HG03575 (cell line): Measurements from ENCODE around the gene UBE2H.
"Not testable (repeated sequence)": the region's sequence is repeated elsewhere in the genome, so short reads cannot be mapped to it uniquely, and the experiment has no call there.

Experiments used
- ATAC-seq: cut with Tn5 transposase; IDR thresholded peaks from one replicate; pipeline ENCODE4 v1.9.1; 2021; ENCODE audit not compliant: unreplicated experiment, insufficient number of reproducible peaks, low FRiP score; ENCODE audit errors: extremely low read depth

UBE2H gene

DNA sequence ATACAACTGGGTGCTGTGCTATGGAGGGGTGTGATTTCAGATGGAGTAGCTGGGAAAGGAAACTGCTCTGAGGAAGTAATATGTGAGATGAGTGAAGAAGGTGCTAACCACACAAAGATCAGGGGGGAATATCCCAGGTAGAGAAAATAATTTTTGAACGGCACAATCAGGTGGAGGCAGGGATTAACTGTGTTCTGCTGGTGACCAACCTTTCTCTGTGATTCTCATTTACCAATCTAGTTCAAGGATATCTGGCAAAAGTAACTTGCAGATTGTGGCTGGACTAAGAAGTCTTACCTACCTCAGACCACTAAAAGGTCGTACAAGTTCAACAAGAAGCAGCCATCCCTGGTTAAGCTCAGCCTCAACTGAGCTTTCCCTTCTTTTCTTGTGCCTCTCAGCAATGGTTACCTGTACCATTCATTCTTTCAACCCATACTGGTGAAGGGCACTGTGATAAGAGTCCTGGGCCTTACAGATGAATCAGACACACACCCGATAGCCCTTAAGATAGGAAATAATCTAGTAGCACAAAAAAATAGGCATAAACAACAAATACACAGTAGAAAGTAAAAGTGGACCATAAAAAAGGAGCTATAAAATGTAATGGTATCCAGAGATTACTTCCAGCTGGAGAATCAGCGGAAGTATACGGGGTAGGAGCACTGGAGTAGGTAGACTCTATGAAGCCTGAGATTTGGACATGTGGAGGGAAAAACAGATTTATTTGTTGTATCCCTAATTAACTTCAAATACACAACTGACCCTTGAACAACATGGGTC is 96.6 kb downstream of the UBE2H start:
- ATAC-seq: no peak

DNA sequence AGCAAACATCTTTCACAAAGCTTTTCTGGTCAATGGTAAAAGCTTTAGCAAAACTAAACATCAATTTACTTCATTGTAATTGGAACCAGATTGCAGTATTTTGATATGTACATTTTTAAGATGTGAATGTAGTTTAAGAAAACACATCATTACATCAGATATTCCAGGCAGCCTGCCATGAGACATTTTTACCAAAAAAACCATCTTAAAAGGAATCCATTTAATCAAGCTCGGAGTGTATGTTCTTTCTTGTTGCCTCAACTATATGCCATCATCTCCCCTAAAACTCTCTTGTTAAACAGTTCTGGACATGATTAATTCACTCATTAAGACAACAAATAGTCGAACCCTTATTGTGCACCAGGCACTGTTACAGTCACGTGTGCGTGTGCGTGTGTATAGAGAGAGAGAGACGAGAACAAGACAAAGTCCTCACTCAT is 97.5 kb downstream of the UBE2H start:
- no peak for ATAC-seq

DNA sequence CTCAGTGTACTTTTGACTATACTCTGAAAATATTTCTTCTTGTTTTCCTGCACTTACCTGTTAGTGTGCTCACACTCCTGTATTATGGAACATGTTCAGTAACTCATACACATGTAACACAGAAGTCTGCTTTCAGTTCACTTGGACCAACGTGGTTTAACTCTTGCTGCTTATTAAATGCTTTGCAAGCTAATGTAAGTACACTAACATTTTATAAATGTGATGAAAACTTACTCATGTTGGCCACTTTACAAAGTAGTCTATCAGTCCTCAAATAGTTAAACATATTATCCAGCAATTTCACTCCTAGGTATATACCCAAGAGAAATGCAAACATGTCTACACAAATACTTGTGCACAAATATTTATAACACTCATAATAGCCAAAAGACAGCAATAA is 98.4 kb downstream of the UBE2H start:
- ATAC-seq: no peak

DNA sequence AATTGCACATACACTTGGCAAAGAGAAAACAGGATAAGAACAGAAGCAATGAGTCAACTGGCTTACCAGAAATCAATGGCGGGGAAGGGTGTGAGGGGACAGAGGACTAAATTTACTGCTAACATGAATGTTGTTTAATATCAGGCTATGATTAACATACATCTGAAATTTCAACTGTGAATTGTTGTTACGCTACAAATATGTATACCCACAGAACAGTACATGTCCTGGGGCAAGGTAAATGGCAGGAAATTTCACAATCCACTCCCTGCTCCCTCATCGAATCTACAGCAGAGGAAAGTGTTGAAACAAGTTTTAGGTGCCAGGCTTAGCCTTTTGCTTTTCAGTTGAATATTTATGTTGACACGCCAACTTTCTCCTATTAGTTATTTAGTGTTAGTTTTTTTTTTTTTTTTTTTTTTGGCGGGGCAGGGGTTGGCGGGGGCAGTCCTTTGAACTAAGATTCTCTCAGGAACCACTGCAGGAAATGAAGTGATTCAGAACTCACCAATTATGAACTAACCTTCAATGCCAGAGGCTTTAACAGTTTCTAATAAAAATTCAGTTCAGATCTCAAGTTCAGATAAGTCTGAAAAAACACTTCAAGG is 99.0 kb downstream of the UBE2H start:
- no peak for ATAC-seq

DNA sequence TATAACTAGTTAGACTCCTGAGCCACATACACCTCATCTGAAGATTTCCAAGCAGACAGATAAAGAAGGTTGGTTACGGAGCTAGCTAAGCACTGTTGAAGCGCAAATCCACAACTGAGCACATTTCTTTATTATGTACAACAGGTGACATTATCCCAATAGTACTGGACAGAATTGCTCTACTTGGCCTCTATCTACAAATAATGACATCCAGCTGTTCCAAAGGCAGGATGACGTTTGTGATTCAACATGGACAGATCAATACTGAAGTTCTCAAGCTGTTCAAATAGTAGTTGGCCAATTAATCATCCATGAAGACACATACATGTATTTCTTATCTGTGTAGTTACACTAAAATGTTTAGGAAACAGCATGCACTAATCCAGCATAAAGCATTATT is 101.0 kb downstream of the UBE2H start:
- no peak for ATAC-seq

DNA sequence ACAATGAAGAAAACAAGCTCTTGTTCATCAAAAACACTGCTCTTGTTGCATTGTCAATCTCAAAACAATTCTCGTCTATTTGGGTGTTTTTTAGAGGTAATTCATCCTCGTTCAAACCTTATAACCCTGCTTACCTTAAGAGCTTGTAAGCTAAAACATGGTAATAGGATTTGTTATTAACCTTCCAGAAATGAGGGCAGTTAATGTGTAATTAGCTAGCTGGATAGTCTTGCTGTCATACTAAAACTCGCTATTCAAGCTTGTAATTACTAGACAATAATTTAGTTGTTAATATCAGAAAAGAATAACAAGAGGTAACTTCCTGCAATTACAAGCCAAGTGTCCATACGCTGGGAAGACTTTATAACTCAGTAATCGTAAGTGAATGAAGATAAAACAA is 101.6 kb downstream of the UBE2H start:
- no peak for ATAC-seq

DNA sequence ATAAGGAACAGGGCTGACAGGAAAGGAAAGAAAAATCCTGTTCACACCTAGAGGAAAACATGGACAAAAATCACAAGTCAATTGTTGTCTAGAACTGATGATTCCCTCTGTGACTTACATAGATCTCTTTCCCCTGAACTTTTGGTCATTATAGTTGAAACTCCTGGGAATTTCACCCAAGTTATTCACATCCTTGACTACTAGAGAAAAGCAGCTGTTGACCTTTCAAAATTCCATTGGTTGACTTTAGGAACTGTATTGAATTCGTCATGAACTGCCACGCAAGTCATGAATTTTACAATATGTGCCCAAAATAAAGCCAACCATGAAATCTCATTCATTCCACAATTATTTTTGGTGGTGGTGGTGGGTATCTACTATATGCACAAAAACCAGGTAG is 104.3 kb downstream of the UBE2H start:
- ATAC-seq: no peak

DNA sequence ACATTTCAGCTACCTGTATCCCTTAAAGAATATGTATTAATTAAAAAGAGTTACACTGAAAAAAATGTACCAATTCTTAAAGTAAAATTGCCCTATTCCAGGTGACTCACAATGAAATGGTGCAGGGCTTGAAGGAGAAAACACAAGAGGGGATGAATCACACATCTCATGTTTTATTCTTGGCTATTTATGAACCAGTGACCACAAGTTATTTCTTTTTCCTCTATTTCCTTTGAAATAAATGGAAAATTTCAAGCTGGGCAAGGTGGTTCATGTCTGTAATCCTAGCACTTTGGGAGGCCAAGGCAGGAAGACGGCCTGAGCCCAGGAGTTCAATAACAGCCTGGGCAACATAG is 106.8 kb downstream of the UBE2H start:
- no peak for ATAC-seq

DNA sequence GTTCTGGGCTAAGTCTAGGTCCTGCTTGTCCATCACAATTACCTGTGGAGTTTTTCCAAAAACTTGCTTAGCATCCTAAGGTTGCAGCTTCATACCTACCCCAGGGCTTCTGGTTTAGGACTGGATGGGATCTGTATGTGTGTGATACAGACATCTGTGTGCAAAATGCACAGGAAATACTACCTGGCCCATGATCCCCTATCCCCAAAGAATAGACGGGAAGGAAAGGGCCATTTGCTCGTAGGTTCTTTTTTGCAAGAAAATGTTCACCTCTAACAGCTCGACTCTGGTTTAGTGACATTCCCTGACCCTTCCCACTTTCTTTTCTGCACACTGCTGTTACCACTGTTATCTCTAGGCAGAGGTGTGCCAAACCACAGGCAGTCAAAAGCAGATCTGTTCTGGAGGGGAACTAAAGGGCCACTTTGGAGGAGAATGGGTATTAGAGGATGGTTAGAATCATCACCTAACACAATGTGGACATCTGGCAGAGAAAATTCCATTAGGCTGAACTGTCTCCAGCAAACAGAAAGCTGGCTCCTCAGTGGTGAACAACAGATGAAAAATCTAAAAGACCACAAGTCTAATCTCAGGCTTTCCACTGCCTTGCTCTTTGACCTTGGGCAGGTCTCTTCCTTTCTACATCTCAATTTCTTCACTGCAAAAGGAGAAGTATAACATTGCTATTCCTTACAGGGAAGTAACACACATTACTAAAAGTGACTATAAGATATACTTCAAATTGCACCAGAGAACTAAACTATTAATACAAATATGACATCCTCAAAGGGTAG is 107.4 kb downstream of the UBE2H start:
- ATAC-seq: no peak

DNA sequence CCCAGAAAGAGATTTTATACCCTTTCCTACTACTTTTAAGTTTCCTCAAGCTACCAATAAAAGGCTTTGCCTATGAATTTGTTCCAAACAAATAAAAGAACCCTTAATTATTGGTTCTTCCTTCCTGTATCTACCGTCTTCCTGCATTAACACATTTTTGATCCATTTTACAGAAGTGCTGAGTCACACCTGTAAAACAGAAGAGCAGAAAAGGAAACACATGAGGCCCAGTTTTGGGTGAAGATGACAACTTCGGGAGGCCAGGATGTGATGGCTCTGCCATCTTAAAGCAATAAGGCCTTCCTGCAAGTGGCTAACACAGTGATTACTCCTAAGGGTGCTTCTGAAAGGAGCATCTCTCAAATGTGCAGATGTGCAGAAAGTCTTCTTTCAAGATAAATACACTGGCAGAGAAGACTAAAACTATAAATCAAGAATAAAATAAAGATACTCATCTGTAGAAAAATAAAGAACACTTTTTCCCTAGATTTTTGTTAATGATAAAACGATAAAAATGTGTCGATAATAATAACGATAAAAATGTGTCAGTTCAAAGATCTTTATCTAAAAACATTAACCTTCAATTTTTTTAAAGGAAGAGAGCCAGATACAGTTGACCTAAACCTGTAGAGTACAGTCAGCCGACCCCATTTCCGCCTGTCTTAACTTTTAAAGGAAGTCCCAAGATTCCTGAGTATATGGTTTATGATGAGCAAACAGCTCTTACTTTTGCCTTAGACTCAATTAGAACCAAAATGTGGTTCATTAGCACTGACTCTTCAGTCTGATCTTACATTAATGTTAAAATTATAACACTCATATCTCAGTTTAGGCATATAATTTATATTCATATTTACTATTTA is 108.6 kb downstream of the UBE2H start:
- no peak for ATAC-seq

DNA sequence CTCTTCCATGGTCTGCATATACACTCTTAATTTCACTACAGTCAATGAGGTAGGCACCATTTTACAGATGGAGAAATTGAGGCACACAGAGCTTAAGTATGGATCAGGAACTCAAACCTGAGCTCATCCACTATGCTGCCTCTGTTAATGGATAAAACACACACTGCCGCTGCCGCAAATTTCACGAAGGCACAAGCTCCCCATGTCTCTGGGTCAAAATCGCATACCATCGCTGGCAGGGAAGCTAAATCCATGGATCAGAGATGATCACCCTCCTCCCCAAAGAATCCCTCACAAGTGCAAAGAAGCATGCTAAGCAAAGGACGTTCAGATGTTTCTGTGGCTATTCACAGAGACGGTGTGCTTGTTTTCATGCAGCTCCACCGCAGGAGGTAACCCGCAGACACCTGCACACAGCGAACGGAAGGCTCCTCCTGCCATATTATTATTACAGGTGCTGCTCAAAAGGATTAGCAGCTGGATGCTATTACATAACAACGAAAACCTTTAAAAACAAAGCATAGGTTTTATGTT is 109.3 kb downstream of the UBE2H start:
- no peak for ATAC-seq

DNA sequence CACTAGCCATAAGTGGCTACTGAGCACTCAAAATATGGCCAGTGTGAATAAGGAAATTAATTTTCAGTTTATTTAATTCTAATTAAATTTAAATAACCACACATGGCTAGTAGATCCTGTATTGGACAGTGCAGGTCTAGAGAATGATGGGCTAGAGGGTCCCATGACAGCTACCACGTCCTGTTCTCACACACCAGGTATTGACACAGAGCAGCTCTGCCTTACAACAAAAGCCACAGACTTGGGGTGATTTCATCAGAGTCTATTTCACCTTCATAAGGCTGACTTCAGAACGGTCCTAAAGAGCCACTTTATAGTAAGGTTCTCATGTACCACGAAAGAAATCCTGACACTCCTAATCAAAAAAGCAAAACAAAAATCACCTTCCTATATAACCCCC is 111.3 kb downstream of the UBE2H start:
- no peak for ATAC-seq

DNA sequence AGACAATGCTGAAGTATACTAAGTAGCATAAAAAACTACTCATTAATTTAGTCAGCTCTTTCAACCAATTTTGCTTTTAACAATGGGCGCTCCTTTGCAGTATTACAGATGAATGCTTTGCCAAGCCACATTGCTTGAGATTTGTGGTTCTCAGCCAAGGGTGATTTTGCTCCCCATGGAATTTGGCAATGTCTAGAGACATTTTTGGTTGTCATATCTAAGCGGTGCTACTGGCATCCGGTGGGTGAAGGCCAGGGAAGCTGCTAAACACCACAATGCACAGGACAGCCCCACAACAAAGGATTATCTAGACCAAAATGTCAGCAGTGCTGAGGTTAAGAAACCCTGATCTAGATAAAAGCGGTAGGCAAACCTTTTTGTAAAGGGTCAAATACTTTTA is 112.0 kb downstream of the UBE2H start:
- no peak for ATAC-seq

DNA sequence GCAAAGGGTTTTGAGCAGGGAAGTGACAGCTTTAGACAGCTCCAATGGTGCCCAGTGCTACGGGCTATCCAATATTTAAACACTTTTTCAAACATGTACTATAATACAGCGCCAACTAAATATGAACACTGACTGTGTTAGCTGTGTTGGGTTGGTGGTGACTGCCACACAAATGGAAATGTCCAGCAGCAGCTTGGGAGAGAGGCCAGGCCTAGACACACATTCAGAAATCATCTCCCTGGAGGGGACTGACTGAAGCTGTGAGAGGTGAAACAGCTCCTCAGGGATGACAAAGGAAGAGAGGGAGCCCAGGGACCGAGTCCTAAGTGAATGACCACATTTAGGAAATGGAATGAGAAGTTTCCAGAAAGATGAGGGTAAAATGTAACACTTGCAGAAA is 115.8 kb downstream of the UBE2H start:
- ATAC-seq: no peak

DNA sequence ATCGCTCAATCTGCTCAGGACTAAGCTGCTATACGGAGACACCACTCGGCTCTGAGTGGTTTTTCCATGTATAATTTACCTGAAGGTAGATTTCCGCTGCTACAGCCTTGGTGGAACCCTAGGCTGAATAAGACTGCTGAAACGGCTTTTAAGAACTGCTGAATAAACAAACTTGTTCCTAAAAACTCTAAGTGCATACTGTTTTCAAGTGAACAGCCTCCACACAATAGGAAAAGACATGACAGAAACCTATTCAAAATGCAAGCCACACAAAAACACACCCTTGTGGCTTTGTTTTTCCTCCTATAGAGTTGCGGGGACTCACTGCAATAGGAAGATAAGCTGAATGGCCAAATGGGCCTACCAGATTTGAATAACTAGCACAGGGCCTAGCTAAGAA is 117.2 kb downstream of the UBE2H start:
- ATAC-seq: no peak

DNA sequence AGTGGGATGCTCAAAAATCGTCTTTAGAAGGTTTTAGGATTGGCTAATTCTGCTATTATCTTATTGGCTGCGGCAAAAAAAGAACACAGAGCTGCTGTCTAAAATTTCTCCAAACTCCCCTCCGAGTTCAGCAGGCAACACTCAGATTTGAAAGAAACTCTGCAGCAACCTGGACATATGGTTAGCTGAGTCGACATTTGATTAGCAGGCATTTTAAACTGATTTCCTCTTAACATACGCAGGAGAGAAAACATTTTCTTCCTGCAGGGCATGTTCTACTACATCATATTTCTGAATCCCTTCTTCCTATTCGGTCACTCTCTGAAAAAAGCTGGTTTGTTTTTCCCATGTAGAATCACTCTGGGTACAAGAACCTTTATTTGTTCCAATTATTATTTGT is 119.4 kb downstream of the UBE2H start:
- ATAC-seq: not testable (repeated sequence)

DNA sequence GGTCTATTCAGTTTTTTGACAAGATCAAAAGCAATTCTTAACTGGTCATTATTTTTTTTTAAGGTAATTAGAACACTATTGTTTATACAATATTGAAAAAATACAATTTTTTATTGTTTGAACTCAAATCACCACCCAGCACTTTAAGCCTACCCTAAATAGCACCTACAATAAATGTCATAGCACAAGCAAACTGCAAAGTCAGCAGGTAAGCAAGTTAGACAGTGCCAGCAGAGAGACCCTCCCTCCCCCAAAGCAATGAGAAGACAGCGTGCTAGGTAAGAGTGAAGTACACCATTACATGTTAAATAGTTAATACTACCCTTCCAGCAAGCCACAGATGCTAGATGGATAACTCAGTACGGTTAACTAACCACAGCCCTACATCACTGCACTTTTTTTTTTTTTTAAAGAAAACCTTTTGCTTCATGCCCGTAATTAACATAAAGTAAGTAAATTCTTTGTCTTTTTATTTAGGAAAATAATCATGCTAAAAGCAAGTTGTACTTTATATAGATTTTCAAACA is 120.0 kb downstream of the UBE2H start:
- ATAC-seq: no peak

DNA sequence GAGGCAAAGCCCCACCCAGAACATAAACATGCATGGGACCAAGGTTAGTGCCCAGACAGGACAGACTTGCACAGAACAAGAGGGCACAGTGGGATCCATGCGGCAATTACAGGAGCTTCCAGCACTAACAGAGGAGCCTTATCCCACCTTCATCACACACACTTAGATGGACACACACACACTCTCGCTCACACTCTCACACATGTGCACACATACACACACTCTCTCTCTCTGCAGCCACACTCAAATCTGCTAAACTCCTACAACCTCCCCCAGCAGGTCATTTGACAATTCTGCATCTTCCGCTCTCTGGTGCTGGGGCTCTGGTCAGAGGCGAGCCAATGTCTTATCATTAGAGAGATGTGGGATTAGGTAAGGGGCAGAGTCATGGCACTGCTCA is 120.5 kb downstream of the UBE2H start:
- no peak for ATAC-seq
